Mucosa of rectum (tissue), 2 donors: ENCODE data around the gene SLC45A3.

ENCODE experiments used
- H3K27ac ChIP-seq, 2 donors: one replicate each; pipeline ENCODE4 v1.7.0; 2013; ENCODE audit warnings: inconsistent platforms in 2 of 2, low read depth in 2 of 2, low read length in 2 of 2
- H3K27me3 ChIP-seq, 2 donors: one replicate each; pipeline ENCODE4 v1.7.0; 2013; ENCODE audit warnings: low read length in 2 of 2; ENCODE audit not compliant: control insufficient read depth in 2 of 2, insufficient read depth in 2 of 2
- H3K36me3 ChIP-seq, 2 donors: one replicate each; pipeline ENCODE4 v1.7.0; 2013; ENCODE audit warnings: low read length in 2 of 2; ENCODE audit not compliant: control insufficient read depth in 2 of 2, insufficient read depth in 2 of 2
- H3K4me1 ChIP-seq, 2 donors: one replicate each; pipeline ENCODE4 v1.7.0; 2013; ENCODE audit warnings: low read length in 2 of 2, mild to moderate bottlenecking in 1 of 2; ENCODE audit not compliant: control insufficient read depth in 2 of 2, insufficient read depth in 2 of 2
- H3K4me3 ChIP-seq, 2 donors: one replicate each; pipeline ENCODE4 v1.7.0; 2013; ENCODE audit warnings: low read length in 2 of 2
- H3K9ac ChIP-seq, 2 donors: one replicate each; pipeline ENCODE4 v1.7.0; 2013; ENCODE audit warnings: low read length in 2 of 2, low read depth in 1 of 2, mild to moderate bottlenecking in 1 of 2
- H3K9me3 ChIP-seq, 2 donors: one replicate each; pipeline ENCODE4 v1.7.0; 2013; ENCODE audit warnings: low read length in 2 of 2; ENCODE audit not compliant: control insufficient read depth in 2 of 2
- donor health status: healthy.
- donor health status: Normal muscosa, but diverticular disease.

The SLC45A3 gene

DNA sequence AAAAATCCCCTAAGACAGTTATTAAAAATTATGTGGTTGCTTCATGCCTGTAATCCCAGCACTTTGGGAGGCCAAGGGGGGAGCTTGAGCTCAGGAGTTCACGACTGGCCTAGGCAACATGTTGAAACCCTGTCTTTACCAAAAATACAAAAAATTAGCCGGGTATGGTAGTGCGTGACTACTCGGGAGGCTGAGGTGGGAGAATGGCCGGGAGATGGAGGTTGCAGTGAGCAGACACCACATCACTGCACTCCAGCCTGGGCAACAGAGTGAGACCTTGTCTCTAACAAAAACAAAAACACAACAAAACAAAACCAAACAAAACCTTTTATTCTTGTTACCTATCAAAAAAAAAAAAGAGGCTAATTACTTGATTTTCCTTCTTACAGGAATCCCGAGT lies 50.6 kb downstream of the SLC45A3 start:
- Histone ChIP-seq H3K27me3 (no peaks in the 10 kb centered on the region), H3K27ac (peak overlapping the region in 1 of 2 donors; percentile 95), H3K9me3 (no peaks in the 10 kb centered on the region), H3K4me3 (peak overlapping the region in 1 of 2 donors; percentile 89), H3K4me1 (peaks cover 18 to 22% of the 10 kb centered on the region in 2 donors), H3K36me3 (peaks cover 0 to 6% of the 10 kb centered on the region in 2 donors), H3K9ac (peak overlapping the region in 1 of 2 donors; percentile 91)

DNA sequence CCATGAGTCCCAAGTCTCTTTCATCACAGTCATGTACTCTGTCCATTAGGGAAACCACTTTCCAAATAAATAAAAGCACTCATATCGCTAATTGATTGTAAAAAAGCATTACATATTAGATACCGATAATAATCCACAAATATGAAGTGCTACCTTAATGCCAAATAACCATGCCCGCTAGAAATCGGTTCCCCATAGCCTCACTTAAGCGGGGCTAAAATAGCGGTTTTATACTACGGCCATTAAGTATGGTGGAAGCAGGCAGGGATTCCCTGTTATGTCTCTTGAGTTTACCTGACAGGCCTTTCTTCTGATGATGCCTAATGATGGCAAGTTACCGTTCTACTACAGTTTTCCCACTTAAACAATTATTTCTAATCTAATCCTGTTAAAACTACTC lies 52.4 kb downstream of the SLC45A3 start:
- no peaks in the 10 kb centered on the region for H3K9me3 ChIP-seq

DNA sequence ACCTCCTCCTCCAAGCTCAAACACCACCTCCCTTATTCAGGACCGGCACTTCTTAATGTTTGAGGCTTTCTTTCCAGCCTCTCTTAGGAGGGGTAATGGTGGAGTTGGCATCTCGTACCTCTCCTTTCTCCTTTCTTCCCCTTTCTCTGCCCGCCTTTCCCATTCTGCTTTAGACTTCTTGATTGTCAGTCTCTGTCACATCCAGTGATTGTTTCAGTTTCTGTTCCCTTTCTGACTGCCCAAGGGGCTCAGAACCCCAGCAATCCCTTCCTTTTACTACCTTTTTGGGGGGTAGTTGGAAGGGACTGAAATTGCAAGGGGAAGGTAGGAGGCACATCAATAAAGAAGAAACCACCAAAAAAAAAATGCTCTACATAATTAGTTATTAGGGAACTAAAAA lies 54.1 kb downstream of the SLC45A3 start:
- no peaks in the 10 kb centered on the region for H3K27me3 ChIP-seq
- H3K9me3 ChIP-seq: no peaks in the 10 kb centered on the region
- no peak overlapping the region for H3K27ac ChIP-seq
- peaks cover 6 to 10% of the 10 kb centered on the region in 2 donors for H3K36me3 ChIP-seq
- H3K9ac ChIP-seq: no peak overlapping the region
- H3K4me3 ChIP-seq: no peak overlapping the region
- H3K4me1 ChIP-seq: peaks cover 12 to 17% of the 10 kb centered on the region in 2 donors

More for the DNA sequence above, 52.4 kb downstream of the SLC45A3 start:
- Histone ChIP-seq H3K9ac (no peak overlapping the region), H3K27me3 (no peaks in the 10 kb centered on the region), H3K27ac (no peak overlapping the region), H3K4me1 (peaks cover 18 to 22% of the 10 kb centered on the region in 2 donors), H3K36me3 (peaks cover 3 to 6% of the 10 kb centered on the region in 2 donors), H3K4me3 (no peak overlapping the region)

DNA sequence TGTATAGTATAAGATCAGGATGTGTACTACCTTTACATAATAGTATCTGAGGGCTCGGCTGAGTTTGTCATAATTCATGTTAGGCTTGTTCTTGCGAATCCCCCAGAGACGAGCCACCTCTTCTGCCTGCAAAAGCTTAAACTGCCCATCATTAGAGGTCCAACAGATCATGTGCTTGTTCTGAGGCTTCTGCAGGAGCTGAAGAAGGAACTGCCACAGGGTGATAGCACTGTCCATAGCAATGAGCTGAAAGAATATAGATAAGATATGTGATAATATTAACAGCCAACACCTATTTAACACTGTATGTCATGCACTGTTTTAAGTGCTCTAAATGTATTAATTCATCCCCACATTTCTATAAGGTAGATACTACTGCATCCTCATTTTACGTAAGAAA lies 56.7 kb downstream of the SLC45A3 start:
- Histone ChIP-seq H3K4me3 (no peak overlapping the region), H3K4me1 (peaks cover 3 to 6% of the 10 kb centered on the region in 2 donors), H3K36me3 (peaks cover 21 to 24% of the 10 kb centered on the region in 2 donors), H3K27me3 (no peaks in the 10 kb centered on the region), H3K9ac (no peak overlapping the region), H3K27ac (no peak overlapping the region), H3K9me3 (no peaks in the 10 kb centered on the region)

DNA sequence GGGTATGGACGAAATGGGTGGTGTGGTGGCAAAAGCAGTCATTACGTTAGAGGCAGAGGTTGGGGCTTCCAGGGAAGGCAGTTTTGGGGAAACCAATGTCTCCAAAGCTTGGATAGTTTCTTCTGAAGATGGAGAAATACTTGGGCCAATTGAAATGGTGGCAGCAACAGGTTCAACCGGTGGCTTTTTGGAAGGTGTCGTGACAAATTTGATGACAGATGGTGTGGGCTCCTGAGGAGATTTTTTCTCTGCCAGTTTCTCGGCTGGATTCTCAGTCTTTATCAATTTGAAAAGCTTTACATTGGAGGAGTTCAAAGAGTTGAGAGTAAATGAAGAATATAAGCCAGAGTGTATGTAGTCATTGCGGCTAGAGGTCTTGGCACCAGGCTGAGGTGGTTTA lies 60.0 kb downstream of the SLC45A3 start:
- Histone ChIP-seq H3K27ac (no peak overlapping the region), H3K27me3 (no peaks in the 10 kb centered on the region), H3K4me3 (no peak overlapping the region), H3K4me1 (no peaks in the 10 kb centered on the region), H3K36me3 (peaks cover 35 to 45% of the 10 kb centered on the region in 2 donors), H3K9ac (no peak overlapping the region), H3K9me3 (no peaks in the 10 kb centered on the region)

DNA sequence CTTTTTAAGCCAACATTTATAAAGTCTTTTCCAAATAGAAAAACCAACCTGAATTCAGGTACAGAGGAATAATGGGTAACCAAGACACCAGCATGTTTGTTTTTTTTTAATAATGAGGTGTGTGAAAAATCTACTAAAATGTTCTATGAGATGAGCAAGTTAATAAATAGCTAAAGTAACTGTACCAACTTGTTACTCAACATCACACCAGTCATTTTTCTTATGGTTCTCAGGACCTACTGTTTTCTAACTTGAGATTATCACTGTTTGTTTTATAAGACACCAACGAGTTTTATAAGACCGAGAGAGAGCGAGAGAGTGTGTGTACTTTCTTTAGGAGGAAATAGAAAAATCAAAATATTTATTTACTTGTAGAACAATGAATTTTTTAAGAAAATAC lies 60.9 kb downstream of the SLC45A3 start:
- Histone ChIP-seq H3K27ac (no peak overlapping the region), H3K9ac (no peak overlapping the region), H3K36me3 (peaks cover 39 to 50% of the 10 kb centered on the region in 2 donors), H3K4me3 (no peak overlapping the region), H3K27me3 (no peaks in the 10 kb centered on the region), H3K9me3 (no peaks in the 10 kb centered on the region), H3K4me1 (no peaks in the 10 kb centered on the region)

DNA sequence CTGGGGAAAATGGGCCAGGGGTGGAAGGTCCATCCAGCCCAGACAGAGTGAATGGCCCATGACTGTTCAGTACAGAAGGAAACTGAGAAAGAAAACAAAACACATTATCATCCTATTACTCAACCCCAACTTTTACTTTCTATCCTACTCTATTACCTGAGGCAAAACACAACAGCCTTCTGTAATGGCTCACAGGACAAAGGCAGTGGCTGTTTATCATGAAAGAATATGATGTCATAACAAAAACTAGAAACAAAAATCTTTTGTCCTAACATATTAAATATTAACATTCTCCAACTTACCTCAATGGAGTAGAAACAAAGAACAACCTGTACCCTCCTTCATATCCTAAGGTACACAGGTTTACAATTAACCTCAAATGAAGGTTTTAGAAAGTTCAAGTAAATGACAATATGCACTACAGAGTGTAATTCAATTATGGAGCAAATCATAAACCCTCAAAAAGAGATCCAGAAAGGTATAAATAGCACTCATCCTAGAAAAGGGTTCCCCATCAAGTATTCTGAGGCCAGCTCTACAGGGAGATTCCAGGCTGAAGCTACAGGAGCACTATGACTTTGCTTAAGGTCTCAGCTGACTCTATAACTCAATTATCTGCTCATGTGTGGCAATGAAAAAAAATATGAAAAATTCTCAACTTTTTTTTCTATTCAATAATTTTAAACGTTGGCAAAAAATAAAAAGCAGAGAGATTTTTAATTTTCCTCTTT lies 63.6 kb downstream of the SLC45A3 start:
- H3K27me3 ChIP-seq: no peaks in the 10 kb centered on the region
- H3K4me3 ChIP-seq: no peak overlapping the region
- peaks cover 47 to 59% of the 10 kb centered on the region in 2 donors for H3K36me3 ChIP-seq
- H3K27ac ChIP-seq: no peak overlapping the region
- no peaks in the 10 kb centered on the region for H3K9me3 ChIP-seq
- no peak overlapping the region for H3K9ac ChIP-seq
- H3K4me1 ChIP-seq: no peaks in the 10 kb centered on the region

DNA sequence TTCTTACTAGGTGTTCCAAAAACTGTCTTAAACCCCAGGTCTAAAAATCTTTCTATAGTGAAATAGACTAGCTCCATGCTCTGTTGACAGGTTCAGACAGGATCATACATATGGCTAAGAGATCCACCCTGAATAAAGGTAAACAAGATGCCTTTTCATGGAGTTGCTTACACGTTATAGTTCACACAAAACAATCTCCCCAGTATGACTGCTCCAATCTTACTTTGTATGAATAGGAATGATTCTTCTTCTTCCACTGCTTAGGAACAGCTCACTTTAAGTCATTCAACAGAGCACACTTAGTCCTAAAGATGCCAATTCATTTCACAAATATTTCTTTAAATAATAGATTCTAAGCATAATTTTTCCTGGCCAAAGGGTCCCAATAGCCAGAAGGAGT lies 64.5 kb downstream of the SLC45A3 start:
- H3K4me1 ChIP-seq: no peaks in the 10 kb centered on the region
- H3K27me3 ChIP-seq: no peaks in the 10 kb centered on the region
- peaks cover 47 to 61% of the 10 kb centered on the region in 2 donors for H3K36me3 ChIP-seq
- H3K9ac ChIP-seq: no peak overlapping the region
- H3K4me3 ChIP-seq: no peak overlapping the region
- H3K27ac ChIP-seq: no peak overlapping the region
- no peaks in the 10 kb centered on the region for H3K9me3 ChIP-seq

DNA sequence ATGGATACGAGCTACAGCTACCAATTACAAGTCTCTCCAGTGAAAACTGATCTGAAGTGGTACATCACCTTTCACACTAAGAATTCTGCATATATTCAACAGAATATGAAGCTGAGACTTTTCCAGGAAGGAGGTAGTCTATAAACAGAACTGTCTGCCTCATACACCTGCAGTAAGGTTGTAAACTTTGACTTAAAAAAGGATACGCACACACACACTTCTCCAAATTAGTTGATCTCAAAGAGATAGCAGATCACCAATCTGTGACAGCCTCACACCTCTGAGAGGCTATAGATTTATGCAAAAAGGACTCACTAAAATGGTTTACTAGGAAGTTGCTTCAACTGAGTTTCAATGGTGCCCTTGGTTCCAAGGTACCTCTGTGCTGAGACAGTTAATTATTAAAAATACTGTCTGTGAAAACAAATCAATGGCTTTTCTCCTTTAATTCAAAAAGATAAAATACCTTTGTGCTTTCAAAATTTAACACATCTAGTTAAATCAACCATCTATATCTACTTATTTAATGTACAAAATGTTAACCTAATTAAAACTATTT lies 66.4 kb downstream of the SLC45A3 start:
- Histone ChIP-seq H3K4me3 (no peak overlapping the region), H3K9ac (no peak overlapping the region), H3K4me1 (peaks cover 0 to 3% of the 10 kb centered on the region in 2 donors), H3K9me3 (no peaks in the 10 kb centered on the region), H3K27me3 (no peaks in the 10 kb centered on the region), H3K27ac (no peak overlapping the region), H3K36me3 (peaks cover 36 to 46% of the 10 kb centered on the region in 2 donors)

DNA sequence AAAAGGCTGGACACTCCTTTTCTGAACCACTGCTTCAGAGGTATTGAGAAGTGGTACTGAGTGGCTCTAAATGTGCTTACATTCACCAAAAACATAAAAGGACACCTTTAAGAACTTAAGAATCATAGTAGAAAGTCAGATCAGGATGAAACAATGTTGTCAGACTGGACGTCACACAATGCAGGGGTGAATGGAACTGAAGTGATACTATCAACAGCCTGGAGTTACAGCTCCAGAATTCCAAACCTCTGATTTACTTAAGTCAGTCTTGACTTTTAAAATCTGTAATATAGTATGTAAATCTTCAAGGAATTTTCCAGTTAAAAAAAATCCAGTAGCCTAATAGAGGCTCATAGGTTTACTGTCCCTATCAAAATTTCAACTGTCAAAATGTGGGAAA lies 67.8 kb downstream of the SLC45A3 start:
- Histone ChIP-seq H3K9ac (no peak overlapping the region), H3K9me3 (no peaks in the 10 kb centered on the region), H3K36me3 (peaks cover 29 to 36% of the 10 kb centered on the region in 2 donors), H3K4me3 (no peak overlapping the region), H3K27me3 (no peaks in the 10 kb centered on the region), H3K27ac (no peak overlapping the region), H3K4me1 (peaks cover 0 to 3% of the 10 kb centered on the region in 2 donors)
